Middle frontal gyrus (tissue), 1 donor: ENCODE data around the gene TRMT10C.
A peak's percentile ranks its signal among the peaks of the same experiment; 100 is the strongest.
"Not testable (repeated sequence)": the region's sequence is repeated elsewhere in the genome, so short reads cannot be mapped to it uniquely, and the experiment has no call there.

ENCODE experiments used
- DNase-seq: peaks from one replicate; pipeline ENCODE4 v3.0.0-alpha.2; 2015; ENCODE audit warnings: low spot score; ENCODE audit errors: extremely low spot score

Gene TRMT10C

DNA sequence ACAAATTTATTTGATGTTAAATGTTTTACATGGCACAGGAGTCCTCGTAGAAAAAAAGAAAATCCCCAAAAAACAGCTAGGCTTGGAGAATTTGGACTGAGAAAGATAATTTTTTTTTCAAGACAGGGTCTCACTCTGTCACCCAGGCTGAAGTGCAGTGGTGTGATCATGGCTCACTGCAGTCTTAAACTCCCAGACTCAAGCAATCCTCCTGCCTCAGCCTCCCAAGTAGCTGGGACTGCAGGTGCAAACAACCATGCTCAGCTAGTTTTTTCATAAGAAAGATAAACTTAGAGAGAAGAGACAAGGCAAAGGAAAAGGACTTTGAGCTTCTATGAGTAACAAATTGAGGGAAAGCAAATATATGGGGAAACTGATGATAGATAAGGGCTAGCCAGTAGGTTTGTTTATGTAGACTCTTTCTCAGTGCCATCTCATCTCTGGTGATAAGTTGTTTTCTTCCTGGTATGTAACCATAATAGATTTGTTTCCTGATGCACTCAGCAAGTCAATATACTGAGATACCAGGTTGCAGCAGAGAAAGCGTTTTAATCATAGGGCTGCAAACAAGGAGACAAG, 13.1 kb upstream of the TRMT10C start:
- no peak for DNase-seq

GRCh38 chr3:101549473-101549872, 12.2 kb upstream of the TRMT10C start:
- no peak for DNase-seq

DNA sequence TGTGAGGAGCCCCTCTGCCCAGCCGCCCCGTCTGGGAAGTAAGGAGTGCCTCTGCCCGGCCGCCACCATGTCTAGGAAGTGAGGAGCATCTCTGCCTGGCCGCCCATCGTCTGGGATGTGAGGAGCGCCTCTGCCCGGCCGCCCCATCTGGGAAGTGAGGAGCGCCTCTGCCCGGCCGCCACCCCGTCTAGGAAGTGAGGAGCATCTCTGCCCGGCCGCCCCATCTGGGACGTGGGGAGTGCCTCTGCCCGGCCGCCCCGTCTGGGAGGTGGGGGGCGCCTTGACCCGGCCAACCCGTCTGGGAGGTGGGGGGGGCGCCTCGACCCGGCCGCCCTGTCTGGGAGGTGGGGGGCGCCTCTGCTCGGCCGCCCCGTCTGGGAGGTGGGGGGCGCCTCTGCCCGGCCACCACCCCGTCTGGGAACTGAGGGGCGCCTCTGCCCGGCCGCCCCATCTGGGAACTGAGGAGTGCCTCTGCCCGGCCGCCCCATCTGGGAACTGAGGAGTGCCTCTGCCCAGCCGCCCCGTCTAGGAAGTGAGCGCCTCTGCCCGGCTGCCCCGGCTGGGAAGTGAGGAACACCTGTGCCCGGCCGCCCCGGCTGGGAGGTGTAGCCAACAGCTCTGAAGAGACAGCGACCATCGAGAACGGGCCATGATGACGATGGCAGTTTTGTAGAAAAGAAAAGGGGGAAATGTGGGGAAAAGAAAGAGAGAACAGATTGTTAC, 10.1 kb upstream of the TRMT10C start:
- not testable (repeated sequence) for DNase-seq

DNA sequence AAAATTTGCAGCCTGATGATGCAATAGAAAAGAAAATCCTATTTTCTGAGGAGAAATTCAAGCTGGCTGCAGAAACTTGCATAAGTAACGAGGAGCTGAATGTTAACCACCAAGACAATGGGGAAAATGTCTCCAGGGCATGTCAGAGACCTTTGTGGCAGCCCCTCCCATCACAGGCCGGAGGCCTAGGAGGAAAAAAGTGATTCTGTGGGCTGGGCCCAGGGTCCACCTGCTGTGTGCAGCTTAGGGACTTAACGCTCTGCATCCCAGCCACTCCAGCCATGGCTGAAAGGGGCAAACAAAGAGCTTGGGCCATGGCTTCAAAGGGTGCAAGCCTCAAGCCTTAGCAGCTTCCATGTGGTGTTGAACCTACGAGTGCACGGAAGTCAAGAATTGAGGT, 8.3 kb upstream of the TRMT10C start:
- DNase-seq = not testable (repeated sequence)

DNA sequence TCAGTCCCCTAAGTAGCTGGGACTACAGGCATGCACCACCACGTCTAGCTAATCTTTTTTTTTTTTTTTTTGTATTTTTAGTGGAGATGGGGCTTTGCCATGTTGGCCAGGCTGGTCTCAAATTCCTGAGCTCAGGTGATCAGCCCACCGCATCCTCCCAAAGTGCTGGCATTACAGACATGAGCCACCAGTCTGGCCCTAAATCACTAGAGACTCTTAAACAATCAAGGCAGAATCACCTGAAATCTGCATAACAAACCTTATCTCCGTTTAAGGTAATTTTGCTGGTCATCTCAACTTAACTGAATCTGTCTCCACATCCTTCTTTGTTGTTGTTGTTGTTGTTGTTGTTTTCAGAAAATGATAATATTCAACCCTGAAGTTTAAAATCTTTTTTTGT, 5.6 kb upstream of the TRMT10C start:
- DNase-seq = no peak

DNA sequence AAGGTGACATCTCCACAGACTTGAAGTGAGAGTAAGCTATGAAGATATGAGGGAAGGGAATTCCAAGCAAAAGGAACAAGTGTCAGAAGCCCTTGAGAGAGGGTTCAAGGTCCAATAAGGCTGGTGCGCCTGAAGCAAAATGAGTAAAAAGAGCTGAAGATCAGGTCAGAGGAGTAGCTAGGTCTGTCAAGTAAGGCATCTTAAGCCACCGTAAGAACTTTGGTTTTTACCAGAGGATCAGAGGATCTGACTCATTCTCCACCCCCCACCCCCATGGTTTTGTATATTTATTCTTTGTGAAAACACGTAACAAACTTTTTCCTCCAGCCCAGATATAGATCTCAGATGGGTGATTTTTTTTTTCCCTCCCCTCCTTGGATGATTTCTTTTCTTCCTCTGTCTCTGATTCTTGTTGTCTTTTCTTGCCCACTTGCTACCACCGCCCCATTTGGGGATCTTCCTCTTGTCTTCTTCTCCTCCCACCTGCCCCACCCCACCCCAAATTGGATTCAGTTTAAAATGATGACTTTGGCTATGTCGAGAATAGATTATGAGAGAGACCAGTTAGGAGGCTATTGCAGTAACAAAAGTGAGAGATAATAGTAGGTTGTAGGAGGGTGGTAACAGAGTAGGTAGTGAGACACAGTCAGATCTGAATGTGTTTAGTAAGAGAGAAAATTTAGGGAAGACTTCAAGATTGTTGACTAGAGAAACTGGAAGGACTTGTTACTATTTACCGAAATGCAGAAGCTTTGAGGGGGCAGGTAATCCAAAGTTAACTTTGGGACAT, 6.1 kb downstream of the TRMT10C start:
- DNase-seq = no peak

DNA sequence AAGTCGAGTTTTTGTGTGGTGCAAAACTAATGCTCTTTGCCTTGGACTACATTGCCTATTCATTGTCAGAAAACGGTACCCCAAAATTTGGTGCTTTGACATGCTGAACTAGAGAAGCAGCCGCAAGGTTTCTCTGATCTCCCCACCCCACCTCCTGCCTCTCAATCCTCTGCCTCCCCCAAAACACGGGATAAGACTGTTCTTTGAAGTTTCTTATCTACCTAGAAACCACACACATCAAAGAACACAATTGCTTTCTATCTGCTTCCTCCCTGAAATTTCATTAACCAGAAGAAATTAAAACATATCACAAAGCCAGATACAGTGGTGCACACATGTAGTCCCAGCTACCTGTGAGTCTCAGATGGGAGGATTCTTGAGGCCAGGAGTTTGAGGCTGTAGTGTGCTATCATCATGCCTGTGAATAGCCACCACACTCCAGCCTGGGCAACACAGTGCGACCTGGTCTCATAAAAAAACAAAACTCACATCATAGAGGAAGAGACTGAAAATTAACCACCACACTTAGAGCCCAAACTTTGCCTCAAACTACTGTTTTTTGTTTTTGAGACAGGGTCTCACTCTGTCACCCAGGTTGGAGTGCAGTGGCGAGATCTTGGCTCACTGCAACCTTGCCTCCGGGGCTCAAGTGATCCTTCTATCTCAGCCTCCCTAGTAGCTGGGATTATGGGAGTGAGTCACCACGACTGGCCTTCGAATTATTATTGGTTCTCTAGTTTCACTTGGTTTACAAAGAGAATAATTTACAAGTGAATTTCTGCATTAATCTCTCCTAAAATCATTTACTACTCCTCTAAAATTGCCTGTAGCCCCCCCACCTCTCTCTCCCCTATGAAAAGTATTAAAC, 9.6 kb downstream of the TRMT10C start:
- DNase-seq = no peak

GRCh38 chr3:101573449-101574387, 12.1 kb downstream of the TRMT10C start, which contains the start of gene PCNP:
PCNP (plus strand) TSS chr3:101574180; CDS start chr3:101574216, 36 bp downstream.
- peak; percentile 99 for DNase-seq

DNA sequence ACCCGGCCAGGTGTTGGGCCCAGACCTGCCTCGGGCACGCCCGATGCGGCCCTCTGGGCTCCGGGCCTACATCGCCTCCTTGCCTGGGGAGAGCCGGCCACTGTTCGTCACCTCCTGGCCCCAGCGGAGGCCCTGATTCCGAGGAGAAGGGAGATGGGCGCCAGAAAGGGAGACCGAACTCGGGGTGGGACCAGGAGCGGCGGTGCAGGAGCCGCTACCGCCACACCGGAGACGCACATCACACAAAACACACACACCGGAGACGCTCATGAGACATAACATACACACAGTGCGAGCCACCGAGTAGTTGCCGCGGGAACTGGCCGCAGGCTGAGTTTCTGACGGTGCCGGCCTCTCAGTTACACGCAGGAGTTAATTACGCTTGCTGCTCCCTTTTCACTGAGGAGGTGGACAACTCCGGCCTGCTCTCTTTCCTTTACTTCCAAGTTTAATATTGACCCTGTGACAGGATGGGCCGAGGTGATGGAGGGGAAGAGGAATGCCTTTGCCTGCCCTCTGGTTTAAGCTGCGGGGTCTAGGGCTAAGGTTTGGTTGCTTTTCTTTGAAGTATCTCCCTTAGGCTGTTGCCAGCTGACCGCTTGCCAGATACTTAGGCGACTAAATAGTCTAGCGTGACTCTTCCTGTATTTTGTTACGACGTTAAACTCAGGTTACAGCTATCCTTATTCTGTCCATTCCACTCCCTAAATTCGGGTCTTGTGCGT, 12.9 kb downstream of the TRMT10C start:
- no peak for DNase-seq

GRCh38 chr3:101577286-101577685, 15.6 kb downstream of the TRMT10C start:
- no peak for DNase-seq

DNA sequence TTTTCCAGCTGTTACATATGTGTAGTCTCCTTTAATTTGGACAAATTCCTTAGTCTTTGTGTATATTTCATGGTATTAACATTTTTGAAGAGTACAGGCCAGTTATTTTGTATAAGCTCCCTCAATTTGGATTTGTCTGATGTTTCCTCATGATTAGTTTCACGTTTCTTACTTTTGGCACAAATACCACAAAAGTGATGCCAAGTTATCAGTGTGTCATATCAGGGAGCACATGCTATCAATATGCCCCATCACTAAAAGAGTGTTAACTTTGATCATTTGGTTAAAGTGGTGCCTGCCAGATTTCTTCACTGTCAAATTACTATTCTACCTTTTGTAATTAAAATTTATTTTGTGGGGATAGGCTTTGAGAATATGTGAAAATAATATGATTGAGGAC, 26.9 kb downstream of the TRMT10C start:
- DNase-seq = no peak

GRCh38 chr3:101591071-101591470, 29.4 kb downstream of the TRMT10C start:
- DNase-seq = no peak

GRCh38 chr3:101602731-101603130, 41.1 kb downstream of the TRMT10C start:
- DNase-seq = no peak

- DNase-seq = no peak
Measured at GRCh38 chr3:101603184-101603583, 41.5 kb downstream of the TRMT10C start.

GRCh38 chr3:101605398-101605797, 43.7 kb downstream of the TRMT10C start:
- not testable (repeated sequence) for DNase-seq

GRCh38 chr3:101611023-101611422, 49.4 kb downstream of the TRMT10C start:
- DNase-seq = no peak

DNA sequence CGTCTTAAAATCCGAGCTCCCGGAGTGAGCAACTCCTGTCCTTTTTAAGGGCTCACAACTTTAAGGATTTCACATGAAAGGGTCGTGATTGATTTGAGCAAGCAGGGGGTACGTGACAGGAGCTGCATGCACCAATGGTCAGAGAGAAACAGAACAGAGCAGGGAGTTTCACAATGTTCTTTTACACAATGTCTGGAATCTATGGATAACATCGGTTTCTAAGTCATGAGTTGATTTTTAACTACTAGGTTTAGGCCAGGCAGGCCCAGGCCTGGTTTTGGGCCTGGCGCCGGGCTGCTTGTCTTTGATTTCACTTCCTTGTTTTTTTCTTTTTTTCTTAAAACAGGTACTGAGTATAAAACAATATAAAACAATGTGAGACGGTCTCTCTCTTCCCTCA, 51.3 kb downstream of the TRMT10C start:
- DNase-seq = not testable (repeated sequence)

DNA sequence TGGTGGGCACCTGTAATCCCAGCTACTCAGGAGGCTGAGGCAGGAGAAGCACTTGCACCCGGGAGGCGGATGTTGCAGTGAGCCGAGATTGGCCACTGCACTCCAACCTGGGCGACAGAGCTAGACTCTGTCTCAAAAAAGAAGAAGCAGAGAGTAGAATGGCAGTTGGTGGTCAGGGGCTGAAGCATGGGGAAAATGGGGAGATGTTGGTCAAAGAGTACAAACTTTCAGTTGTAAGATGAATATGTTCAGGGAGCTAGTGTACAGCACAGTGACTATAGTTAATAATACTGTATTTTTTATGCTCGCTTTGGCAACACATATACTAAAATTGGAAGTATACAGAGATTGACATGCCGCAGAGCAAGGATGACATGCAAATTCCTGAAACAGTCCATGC, 53.9 kb downstream of the TRMT10C start:
- DNase-seq = no peak
